Ramos (cell line): ENCODE measurements around the gene EVI5.
"Not testable (repeated sequence)": the region's sequence is repeated elsewhere in the genome, so short reads cannot be mapped to it uniquely, and the experiment has no call there.

Experiments used
- in situ Hi-C: fragments of 300-500 bp; cut with MboI; formaldehyde crosslinking; loops from one replicate; pipeline ENCODE4 v1.14.3; 2022; ENCODE audit warnings: low sequenced_read_pairs; ENCODE audit not compliant: unreplicated experiment

The EVI5 gene

GRCh38 chr1:92795166-92795565, 10.3 kb upstream of the EVI5 start:
- in situ Hi-C loops, result no loop called here

DNA sequence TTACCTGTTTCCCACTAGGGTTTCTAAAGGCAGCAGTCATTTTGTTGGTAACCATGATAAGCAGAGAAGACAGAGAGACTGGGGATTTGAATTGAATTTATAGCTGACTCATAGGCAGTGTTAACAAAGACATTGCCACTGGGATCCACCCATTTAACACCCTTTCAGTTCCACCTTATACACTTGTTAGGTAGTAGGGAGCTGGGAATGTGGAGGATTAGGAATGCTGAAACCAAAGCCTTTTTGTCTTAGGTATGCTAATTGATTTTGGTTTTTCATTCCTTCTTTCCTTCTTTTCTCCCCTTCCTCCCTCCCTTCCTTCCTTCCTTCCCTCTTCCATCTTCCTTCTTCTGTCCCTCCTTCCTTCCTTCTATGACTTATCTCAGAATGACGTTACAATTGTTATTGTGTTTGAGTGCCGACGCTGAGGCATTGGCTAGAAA, 7.5 kb upstream of the EVI5 start:
- in situ Hi-C loops, result no loop called here

DNA sequence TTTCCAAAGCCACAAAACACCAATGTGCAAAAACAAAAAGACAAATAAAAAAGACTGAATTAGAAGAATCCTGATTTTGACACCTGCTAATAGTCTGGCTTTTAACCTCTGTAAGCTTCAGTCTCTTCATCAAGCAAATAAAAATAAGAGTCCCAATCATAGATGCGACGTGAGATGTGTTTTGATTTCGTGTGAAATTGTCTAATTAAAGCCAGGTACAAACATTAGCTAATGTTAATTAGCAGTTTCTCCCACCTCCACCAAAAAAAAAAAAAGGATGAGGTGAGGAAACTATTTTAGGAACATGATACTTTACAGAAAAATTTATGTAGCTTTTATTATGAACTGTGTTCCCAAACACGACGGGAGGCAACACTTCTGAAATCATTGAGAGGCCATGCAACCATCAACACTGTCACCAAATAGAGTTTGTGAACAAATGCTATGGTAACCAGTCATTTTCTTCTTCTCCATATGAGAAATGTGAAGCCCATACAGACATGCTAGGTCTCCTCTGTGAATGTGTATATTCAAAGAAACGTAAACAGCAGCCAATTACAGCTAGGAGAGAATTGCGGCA, 6.7 kb upstream of the EVI5 start:
- in situ Hi-C loops, result no loop called here

- in situ Hi-C loops, result no loop called here
These were observed 6.0 kb upstream of the EVI5 start for GRCh38 chr1:92790867-92791266.

DNA sequence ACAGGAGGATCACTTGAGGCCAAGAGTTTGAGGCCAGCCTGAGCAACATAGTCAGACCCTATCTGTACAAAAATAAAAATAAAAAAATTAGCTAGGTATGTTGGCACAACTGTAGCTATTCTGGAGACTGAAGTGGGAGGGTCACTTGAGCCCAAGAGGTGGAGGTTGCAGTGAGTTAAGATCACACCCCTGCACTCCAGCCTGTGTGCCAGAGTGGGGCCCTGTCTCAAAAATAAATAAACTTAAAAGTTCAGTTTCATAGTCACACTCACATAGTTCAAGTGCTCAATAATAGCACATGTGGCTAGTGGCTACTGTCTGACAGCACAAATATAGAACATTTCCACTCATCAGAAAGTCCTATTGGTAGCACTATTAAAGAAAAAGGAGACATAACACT, 5.2 kb upstream of the EVI5 start:
- in situ Hi-C loops, result no loop called here

DNA sequence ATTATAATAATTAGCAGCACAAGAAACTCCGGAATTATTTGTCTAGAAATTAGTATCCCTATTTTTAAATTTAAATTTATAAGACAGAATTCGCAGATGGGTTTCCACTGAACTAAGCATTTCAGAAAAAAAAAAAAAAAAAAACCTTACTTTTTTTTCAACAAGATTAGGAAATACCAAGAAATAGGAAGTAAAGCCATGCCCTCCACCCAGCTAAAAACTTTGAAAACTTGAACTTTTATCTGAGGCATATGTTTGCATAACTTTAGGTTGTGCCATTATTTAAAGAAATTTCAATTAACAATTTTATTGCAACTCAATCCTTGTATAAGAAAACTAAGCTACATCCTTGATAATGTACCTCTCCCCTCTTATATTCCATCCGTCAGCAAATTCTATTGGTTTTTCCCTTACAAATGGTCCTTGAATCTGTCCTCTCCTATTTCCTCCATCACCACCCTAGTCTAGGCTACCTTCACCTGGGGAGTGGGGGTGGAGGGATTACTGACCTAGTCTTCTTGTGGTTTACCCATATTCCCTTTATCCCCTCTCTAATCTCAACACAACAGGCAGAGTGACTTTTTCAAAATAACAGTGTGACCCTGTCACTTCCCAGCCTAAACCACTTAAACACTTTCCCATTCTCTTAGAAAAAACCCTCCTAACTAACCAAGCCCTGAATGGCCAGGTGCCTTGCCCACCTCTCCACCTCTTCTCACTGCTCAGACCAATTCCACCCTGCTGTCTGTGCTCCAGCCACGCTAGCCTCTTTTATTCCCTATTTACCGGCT, 1.4 kb upstream of the EVI5 start:
- in situ Hi-C loops, result no loop called here

DNA sequence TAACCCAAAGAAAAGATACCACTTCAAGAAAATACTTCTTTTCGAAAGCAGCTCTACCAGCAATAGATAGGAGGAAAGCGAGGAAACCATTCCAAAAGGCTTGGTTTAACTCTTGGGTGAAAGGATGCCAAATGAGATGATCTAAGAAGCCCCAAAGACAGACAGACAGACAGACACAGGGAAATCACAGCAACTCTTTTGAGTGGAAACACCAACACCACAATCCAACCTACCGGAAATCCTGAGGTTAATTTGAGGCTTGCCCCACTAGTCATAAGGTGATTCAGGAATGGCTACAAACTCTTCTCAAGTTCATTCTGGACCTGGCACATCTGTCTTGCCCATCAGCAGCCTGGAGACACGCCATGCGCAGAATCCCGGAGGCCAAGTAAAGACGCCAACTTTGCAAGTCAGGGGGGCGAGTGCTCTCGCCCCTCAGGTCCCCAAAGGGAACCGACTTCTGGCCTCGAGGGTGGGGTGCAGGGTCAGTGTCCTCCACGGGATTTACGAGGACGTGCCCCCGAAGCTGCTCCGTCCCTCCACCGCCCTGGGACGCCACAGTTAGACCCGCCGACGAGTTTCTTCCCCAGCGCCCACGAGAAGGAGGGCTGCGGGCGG, 778 bp downstream of the EVI5 start:
- in situ Hi-C loops, result no loop called here

- in situ Hi-C loops, result not testable (repeated sequence)
These were observed 1.4 kb downstream of the EVI5 start for GRCh38 chr1:92783550-92783949.

DNA sequence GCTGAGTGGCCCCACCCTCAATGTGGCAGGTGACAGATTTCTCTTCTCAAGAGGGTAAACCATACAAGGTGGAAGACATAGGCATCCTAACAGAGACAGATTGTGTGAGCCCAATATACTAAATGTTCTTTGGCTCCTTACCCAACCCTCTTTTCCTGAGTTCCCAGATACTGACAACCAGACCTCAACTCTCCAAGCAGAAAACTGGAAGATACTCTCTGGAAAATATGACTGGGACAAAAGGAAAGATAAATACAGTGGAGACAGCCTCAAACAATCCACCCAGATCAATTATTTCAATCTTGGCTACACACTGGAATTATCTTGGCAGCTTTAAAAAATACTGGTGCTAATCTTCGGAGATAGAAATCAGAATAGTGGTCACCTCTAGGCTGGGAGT, 6.5 kb downstream of the EVI5 start:
- in situ Hi-C loops, result no loop called here

DNA sequence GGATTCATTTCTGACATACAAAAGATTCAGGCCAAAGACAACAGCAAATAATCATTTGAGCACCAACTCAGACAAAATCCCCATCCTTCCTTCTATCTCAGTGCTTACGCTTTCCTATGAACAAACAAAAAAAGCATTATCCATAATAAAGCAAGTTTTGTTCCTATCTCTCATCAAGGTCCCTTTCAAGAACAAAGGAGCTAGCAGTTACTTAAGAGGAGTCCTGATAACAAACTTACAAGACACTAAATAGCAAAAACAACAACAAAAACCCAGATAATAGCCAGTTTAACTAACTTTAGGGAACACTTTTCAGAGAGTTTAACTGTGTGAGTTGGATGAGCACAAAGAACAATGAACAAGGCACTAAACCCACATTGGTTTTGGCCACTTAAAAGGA, 10.5 kb downstream of the EVI5 start:
- in situ Hi-C loops, result no loop called here

DNA sequence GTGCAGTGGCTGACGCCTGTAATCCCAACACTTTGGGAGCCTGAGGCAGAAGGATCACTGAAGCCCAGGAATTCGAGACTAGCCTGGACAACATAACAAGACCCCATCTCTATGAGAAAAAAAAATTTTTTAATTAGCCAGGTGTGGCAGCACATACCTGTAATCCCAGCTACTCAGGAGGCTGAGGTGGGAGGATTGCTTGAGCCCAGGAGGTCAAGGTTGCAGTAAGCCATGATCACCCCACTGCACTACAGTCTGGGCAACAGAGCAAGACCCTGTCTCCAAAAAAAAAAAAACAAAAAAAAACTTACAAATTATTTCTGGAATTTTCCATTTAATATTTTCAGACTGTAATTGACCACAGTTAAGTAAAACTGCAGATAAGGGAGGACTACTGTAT, 11.2 kb downstream of the EVI5 start:
- in situ Hi-C loops, result not testable (repeated sequence)

DNA sequence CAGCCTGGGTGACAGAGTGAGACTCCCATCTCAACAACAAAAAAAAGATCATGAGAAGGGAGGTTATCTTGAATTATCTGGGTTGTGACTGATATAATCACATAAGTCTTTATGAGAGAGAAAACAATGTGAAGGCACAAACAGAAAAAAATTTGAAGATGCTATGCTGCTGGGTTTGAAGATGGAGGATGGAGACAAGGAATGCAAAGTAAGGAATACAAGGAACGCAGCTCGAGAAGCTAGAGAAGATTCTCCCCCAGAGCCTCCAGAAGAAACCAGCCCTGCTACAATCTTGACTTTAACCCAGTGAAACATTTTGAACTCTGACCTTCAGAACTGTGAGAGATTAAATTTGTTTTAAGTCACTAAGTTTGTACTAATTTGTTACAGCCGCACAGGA, 15.1 kb downstream of the EVI5 start:
- in situ Hi-C loops, result no loop called here

DNA sequence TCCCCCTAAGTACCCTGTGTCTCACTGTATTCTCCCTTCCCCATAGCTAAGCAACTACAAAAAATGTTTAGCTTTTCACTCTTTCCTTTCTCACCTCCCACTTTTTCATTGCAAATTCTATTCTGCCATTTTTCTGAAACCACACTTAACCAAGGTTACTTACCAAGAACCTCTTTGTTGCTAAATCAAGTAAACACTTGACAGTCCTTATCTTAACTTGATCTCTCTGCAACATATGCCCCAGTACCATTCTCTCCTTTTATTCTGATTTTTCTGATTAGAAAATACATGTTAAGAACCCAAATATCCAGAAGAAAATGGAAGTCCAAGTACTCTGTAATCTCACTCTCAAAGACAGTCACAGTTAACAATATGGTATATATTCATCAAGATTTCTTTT, 16.0 kb downstream of the EVI5 start:
- in situ Hi-C loops, result no loop called here

DNA sequence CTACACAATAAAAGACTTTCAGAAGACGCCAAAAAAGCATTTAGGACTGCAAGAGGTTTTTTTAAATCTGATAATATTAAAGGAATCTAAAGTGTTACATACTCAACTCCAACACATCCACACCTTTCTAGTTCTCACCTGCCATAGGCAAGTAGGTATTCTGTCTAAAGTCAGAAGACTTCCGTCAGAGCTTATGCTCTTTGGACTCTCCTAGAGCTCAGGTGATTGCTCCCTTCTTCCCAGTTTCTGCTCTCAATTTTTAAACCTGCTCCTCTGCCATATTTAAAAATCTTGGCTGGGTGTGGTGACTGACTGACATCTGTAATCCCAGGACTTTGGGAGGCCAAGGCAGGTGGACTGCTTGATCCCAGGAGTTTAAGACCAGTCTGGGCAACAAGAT, 16.6 kb downstream of the EVI5 start:
- in situ Hi-C loops, result no loop called here

DNA sequence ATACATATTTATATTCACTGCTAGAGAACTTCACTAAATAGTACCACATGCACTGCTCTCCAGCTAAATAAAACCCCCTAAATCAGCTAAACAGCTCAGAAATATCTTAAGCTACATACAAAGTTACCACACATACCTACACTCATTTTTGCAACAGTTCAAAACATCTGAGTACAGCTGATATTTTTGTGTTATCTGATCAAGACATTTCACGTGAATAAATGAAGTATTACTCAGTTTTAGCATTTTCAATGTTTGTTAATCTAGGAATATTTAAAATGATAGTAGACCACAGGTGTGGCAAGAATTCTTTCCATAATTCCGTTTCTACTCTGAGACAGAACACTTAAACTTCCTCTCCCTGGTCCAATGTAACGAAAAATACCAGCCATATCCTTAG, 20.8 kb downstream of the EVI5 start:
- in situ Hi-C loops, result no loop called here

- in situ Hi-C loops, result no loop called here
These were observed 22.6 kb downstream of the EVI5 start for GRCh38 chr1:92762355-92762754.

DNA sequence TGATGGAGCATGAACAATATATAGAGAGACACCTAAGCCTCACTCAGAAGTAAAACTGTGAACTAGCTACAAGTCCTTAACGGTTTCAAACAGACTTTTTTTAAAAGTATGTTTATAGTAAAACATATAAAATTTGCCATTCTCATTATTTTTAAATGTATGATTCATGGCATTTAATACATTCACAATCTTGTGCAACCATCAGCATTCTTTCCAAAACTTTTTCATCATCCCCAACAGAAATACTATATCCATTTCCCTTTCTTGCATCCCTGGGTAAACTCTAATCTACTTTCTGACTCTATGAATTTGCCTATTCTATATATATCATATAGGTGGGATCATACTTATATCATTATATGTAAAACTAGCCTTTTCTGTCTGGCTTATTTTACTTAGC, 25.5 kb downstream of the EVI5 start:
- in situ Hi-C loops, result no loop called here

DNA sequence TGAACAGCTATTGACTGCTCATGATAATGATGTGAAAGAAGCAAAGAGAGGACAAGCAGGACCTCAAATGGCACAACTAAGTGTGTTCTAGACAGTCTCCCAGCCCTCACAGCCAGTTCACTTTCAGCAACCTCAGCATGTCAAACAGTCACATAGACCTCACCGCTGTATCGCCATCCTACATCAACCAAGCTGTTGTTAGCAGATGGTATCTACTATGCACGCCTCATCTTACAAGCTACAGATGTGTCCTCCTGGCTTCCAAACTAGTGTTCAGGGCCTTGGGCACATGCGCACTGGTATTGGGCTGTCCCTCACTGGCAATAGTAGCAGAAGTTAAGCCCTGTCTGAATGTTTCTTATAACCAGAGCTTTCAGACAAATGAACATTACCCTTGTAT, 28.4 kb downstream of the EVI5 start:
- in situ Hi-C loops, result no loop called here

- in situ Hi-C loops, result no loop called here
These were observed 29.1 kb downstream of the EVI5 start for GRCh38 chr1:92755541-92756461.

GRCh38 chr1:92754719-92755050, 30.2 kb downstream of the EVI5 start:
- in situ Hi-C loops, result no loop called here
